Trophoblast cell (in vitro differentiated cells and primary cell): ENCODE measurements around the gene ZNF335.

Experiments
- DNase-seq, 2 donors: peaks; one replicate each; pipeline ENCODE4 v3.0.0-alpha.2; 2016
- H2AFZ ChIP-seq: 2 replicates; pipeline ENCODE4 v1.6.1; 2013; ENCODE audit warnings: low read length, moderate library complexity, mild to moderate bottlenecking; ENCODE audit not compliant: insufficient read depth, poor library complexity
- H2AK5ac ChIP-seq: 2 replicates; pipeline ENCODE4 v1.6.1; 2013; ENCODE audit warnings: mild to moderate bottlenecking, low read length
- H2BK120ac ChIP-seq: 2 replicates; pipeline ENCODE4 v1.6.1; 2013; ENCODE audit warnings: low read length, mild to moderate bottlenecking, moderate library complexity; ENCODE audit not compliant: insufficient read depth, poor library complexity
- H2BK12ac ChIP-seq: 2 replicates; pipeline ENCODE4 v1.6.1; 2013; ENCODE audit warnings: mild to moderate bottlenecking, low read length, moderate library complexity
- H2BK5ac ChIP-seq: 2 replicates; pipeline ENCODE4 v1.6.1; 2013; ENCODE audit warnings: low read length, low read depth, moderate library complexity, mild to moderate bottlenecking; ENCODE audit not compliant: poor library complexity
- H3K14ac ChIP-seq: 2 replicates; pipeline ENCODE4 v1.6.1; 2013; ENCODE audit warnings: mild to moderate bottlenecking, low read length
- H3K18ac ChIP-seq: 2 replicates; pipeline ENCODE4 v1.6.1; 2013; ENCODE audit warnings: mild to moderate bottlenecking, low read length
- H3K23ac ChIP-seq: 2 replicates; pipeline ENCODE4 v1.6.1; 2013; ENCODE audit warnings: low read length
- H3K27ac ChIP-seq: 2 replicates; pipeline ENCODE4 v1.5.1; 2013; ENCODE audit warnings: low read depth, mild to moderate bottlenecking, inconsistent platforms, low read length, moderate library complexity
- H3K27me3 ChIP-seq: 2 replicates; pipeline ENCODE4 v1.6.1; 2013; ENCODE audit warnings: inconsistent platforms, mild to moderate bottlenecking, low read length, moderate library complexity; ENCODE audit not compliant: insufficient read depth
- H3K36me3 ChIP-seq, 2 experiments: 1 replicate in 1 of 2; 2 replicates in 1 of 2; pipeline ENCODE4 v1.6.1; 2013; ENCODE audit warnings: low read length in 2 of 2, mild to moderate bottlenecking in 2 of 2, moderate library complexity in 1 of 2; ENCODE audit not compliant: insufficient read depth in 2 of 2, control insufficient read depth in 1 of 2
- H3K4ac ChIP-seq: 2 replicates; pipeline ENCODE4 v1.6.1; 2013; ENCODE audit warnings: low read depth, mild to moderate bottlenecking, low read length, moderate library complexity
- H3K4me1 ChIP-seq, 2 experiments: 1 replicate in 1 of 2; 2 replicates in 1 of 2; pipeline ENCODE4 v1.6.1; 2013; ENCODE audit warnings: low read length in 2 of 2, mild to moderate bottlenecking in 2 of 2, moderate library complexity in 1 of 2; ENCODE audit not compliant: insufficient read depth in 2 of 2, control insufficient read depth in 1 of 2
- H3K4me2 ChIP-seq: 2 replicates; pipeline ENCODE4 v1.6.1; 2013; ENCODE audit warnings: inconsistent platforms, mild to moderate bottlenecking, low read length, moderate library complexity
- H3K4me3 ChIP-seq: 2 replicates; pipeline ENCODE4 v1.5.1; 2013; ENCODE audit warnings: mild to moderate bottlenecking, low read depth, low read length, inconsistent platforms
- H3K79me1 ChIP-seq: one replicate; pipeline ENCODE4 v1.6.1; 2013; ENCODE audit warnings: low read length
- H3K79me2 ChIP-seq: 2 replicates; pipeline ENCODE4 v1.6.1; 2013; ENCODE audit warnings: low read length, mild to moderate bottlenecking; ENCODE audit not compliant: control insufficient read depth, insufficient read depth, poor library complexity
- H3K9ac ChIP-seq: 2 replicates; pipeline ENCODE4 v1.6.1; 2013; ENCODE audit warnings: mild to moderate bottlenecking, low read length
- H3K9me3 ChIP-seq: 2 replicates; pipeline ENCODE4 v1.6.1; 2013; ENCODE audit warnings: low read depth, mild to moderate bottlenecking, control low read depth, inconsistent platforms, low read length; ENCODE audit not compliant: insufficient read depth
- H4K12ac ChIP-seq: 2 replicates; pipeline ENCODE4 v1.6.1; 2013; ENCODE audit warnings: low read depth, mild to moderate bottlenecking, low read length, moderate library complexity
- H4K8ac ChIP-seq: 2 replicates; pipeline ENCODE4 v1.6.1; 2013; ENCODE audit warnings: low read depth, mild to moderate bottlenecking, low read length, moderate library complexity
- H4K91ac ChIP-seq: one replicate; pipeline ENCODE4 v1.6.1; 2013; ENCODE audit warnings: low read depth, mild to moderate bottlenecking, low read length, moderate library complexity
- WGBS: extraction: QIAGEN DNeasy Blood & Tissue Kit; methylation state at CpG from one replicate; pipeline ENCODE4 v1.1.7; 2013; ENCODE audit warnings: missing lambda C conversion rate; ENCODE audit not compliant: insufficient read length, insufficient coverage; ENCODE audit errors: extremely low coverage; 5-methylcytosine and 5-hydroxymethylcytosine counted together

Gene ZNF335

DNA sequence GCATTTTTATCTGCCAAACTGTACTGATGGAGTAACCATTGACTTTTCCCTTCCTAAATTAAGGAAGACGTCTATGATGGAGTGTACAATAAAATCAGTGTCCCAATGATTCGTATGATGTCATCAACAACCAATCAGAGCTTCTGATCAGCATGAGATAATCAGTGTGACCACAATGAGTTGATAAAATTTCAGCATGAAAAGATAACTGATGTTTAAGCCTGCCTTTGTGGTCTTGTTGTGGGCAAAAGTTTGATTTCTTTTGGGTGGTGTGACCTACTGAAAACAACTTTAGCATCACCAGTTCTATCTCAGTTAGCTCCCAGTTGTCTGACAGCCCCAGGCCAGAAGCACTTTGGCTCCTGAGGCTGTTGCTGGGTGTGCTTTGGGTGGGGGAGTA lies 34.2 kb downstream of the ZNF335 start:
- Histone ChIP-seq H3K9me3 (peaks cover 5% of the 10 kb centered on the region), H2AFZ (no peak overlapping the region), H2AK5ac (no peak overlapping the region), H3K79me1 (peaks cover 12% of the 10 kb centered on the region), H4K8ac (no peak overlapping the region), H2BK12ac (no peak overlapping the region), H3K23ac (no peak overlapping the region), H3K4me1 (peaks cover 2 to 4% of the 10 kb centered on the region in 2 experiments), H3K14ac (no peak overlapping the region), H2BK120ac (no peak overlapping the region), H3K36me3 (peaks cover 39 to 41% of the 10 kb centered on the region in 2 experiments), H3K4me2 (no peak overlapping the region), H3K4me3 (no peak overlapping the region), H3K79me2 (peaks cover 10% of the 10 kb centered on the region), H2BK5ac (no peak overlapping the region), H3K27ac (no peak overlapping the region), H3K27me3 (no peaks in the 10 kb centered on the region), H3K18ac (no peak overlapping the region), H4K91ac (no peak overlapping the region), H3K4ac (no peak overlapping the region), H4K12ac (no peak overlapping the region), H3K9ac (no peak overlapping the region)
- DNase-seq = no peak
- WGBS = no CpG with 5 or more reads among the region's 2 CpGs

DNA sequence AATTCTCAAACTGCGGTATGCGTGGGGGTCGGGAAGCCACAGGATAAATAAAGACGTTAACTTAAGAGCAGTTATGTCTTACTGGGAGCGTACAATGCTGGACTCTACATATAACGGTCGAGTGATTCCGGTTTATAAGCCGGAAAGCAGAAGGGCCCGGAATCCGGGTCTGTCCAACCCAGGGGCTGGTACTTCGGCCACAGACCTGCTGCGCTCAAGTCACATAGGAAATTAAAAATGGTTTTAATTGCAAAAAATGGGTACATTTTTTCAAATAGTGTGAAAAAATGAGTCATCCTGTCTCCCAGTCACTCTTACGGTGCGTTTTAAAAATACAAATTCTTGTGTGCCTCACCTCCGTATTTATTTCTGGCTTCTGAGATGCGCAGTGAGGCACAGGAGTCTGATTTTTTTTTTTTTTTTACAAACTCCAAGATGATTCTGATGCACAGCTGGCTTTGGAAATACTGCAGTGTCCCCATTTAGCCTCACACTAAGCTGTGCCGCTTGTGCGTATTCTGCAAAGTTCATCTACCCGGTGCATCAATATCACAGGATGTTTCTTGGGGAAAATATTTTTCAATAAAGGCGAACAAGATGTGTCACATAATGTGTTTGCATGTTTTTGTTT lies 36.5 kb downstream of the ZNF335 start:
- no CpG with 5 or more reads among the region's 21 CpGs for WGBS
- Histone ChIP-seq H2BK120ac (no peak overlapping the region), H4K8ac (peak overlapping the region; percentile 22), H4K91ac (no peak overlapping the region), H3K9me3 (peaks cover 2% of the 10 kb centered on the region), H3K18ac (no peak overlapping the region), H2AK5ac (no peak overlapping the region), H3K4me2 (peak overlapping the region; percentile 82), H2BK12ac (no peak overlapping the region), H3K79me1 (peaks cover 12% of the 10 kb centered on the region), H3K14ac (no peak overlapping the region), H3K79me2 (peaks cover 10% of the 10 kb centered on the region), H2BK5ac (no peak overlapping the region), H2AFZ (peak overlapping the region; percentile 30), H3K27ac (no peak overlapping the region), H3K27me3 (no peaks in the 10 kb centered on the region), H3K4me1 (peaks cover 2 to 4% of the 10 kb centered on the region in 2 experiments), H3K23ac (no peak overlapping the region), H3K4me3 (peak overlapping the region; percentile 58), H4K12ac (no peak overlapping the region), H3K4ac (peak overlapping the region; percentile 39), H3K36me3 (peaks cover 31 to 33% of the 10 kb centered on the region in 2 experiments), H3K9ac (no peak overlapping the region)
- no peak for DNase-seq

GRCh38 chr20:45934586-45935415 lies 37.2 kb downstream of the ZNF335 start, which contains the start of gene PCIF1:
Gene PCIF1 (plus strand): TSS chr20:45934683. CDS start chr20:45939000, 4,317 bp downstream.
- H3K79me1 ChIP-seq = peaks cover 12% of the 10 kb centered on the region
- H3K79me2 ChIP-seq = peaks cover 10% of the 10 kb centered on the region
- H2BK120ac ChIP-seq = peak within 1 kb of the TSS; percentile 90
- H3K27ac ChIP-seq = peak within 1 kb of the TSS; percentile 100
- DNase-seq = peak; percentile 96 to 99
- peak within 1 kb of the TSS; percentile 74 for H2AFZ ChIP-seq
- H2BK12ac ChIP-seq = no peak within 1 kb of the TSS
- H3K9me3 ChIP-seq = peaks cover 2% of the 10 kb centered on the region
- H4K12ac ChIP-seq = peak within 1 kb of the TSS; percentile 96
- H3K4me1 ChIP-seq = peaks cover 2 to 4% of the 10 kb centered on the region in 2 experiments
- no peak within 1 kb of the TSS for H3K23ac ChIP-seq
- peaks cover 24 to 26% of the 10 kb centered on the region in 2 experiments for H3K36me3 ChIP-seq
- no CpG with 5 or more reads among the region's 102 CpGs for WGBS
- H2AK5ac ChIP-seq = peak within 1 kb of the TSS; percentile 97
- peak within 1 kb of the TSS; percentile 100 for H3K9ac ChIP-seq
- peak within 1 kb of the TSS; percentile 98 for H3K18ac ChIP-seq
- H3K14ac ChIP-seq = peak within 1 kb of the TSS; percentile 99
- peak within 1 kb of the TSS; percentile 91 for H2BK5ac ChIP-seq
- peak within 1 kb of the TSS; percentile 97 for H4K91ac ChIP-seq
- peak within 1 kb of the TSS; percentile 89 for H3K4me3 ChIP-seq
- peak within 1 kb of the TSS; percentile 94 for H3K4me2 ChIP-seq
- H3K4ac ChIP-seq = peak within 1 kb of the TSS; percentile 90
- H4K8ac ChIP-seq = peak within 1 kb of the TSS; percentile 93
- H3K27me3 ChIP-seq = no peaks in the 10 kb centered on the region

DNA sequence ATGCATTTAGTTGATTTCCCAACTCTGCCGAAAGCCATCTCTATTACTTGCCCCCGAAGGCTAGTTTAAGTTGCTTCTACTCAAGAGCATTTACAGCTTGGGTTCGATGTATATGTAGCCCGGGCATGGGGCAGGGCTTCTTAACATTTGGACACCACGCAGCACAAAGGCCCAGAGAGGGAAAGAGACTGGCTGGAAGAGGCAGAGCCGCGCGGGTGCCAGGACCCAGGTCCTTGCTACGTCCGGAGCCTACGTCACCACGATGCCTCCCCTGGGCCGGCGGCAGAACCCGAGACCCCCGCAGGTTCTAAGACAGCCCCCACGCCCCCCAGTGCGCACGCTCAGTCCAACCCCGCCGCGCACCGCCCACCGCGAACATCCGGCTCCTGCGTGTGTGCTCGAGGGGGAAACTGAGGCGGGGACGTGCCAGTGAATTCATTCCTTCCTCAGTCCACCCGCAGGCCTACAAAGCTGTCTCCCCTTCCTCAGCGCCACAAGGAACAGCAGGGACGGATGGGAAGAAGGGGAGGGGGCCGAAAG lies 37.9 kb downstream of the ZNF335 start:
- Histone ChIP-seq H2BK12ac (no peak overlapping the region), H3K9me3 (peaks cover under 1% of the 10 kb centered on the region), H3K4ac (peak overlapping the region; percentile 90), H4K12ac (peak overlapping the region; percentile 96), H3K27ac (peak overlapping the region; percentile 100), H3K36me3 (peaks cover 17 to 20% of the 10 kb centered on the region in 2 experiments), H3K79me2 (peaks cover 10% of the 10 kb centered on the region), H2AK5ac (peak overlapping the region; percentile 55), H3K4me1 (peaks cover 2 to 4% of the 10 kb centered on the region in 2 experiments), H4K8ac (peak overlapping the region; percentile 93), H3K4me2 (peak overlapping the region; percentile 94), H3K18ac (peak overlapping the region; percentile 93), H3K4me3 (peak overlapping the region; percentile 89), H3K14ac (peak overlapping the region; percentile 99), H3K27me3 (no peaks in the 10 kb centered on the region), H2BK5ac (peak overlapping the region; percentile 91), H2BK120ac (peak overlapping the region; percentile 71), H3K23ac (no peak overlapping the region), H2AFZ (peak overlapping the region; percentile 74), H3K79me1 (peaks cover 12% of the 10 kb centered on the region), H4K91ac (peak overlapping the region; percentile 97), H3K9ac (peak overlapping the region; percentile 94)
- DNase-seq = peak in 1 of 2 donors; percentile 47
- no CpG with 5 or more reads among the region's 34 CpGs for WGBS
